ENCODE data around the gene SPG11.
"Not testable (repeated sequence)": the region's sequence is repeated elsewhere in the genome, so short reads cannot be mapped to it uniquely, and the experiment has no call there.

The SPG11 gene

GRCh38 chr15:44566155-44566540, 97.3 kb downstream of the SPG11 start:
- no peak overlapping the region for H3K4me3 ChIP-seq (ENCODE audit: low read depth, low read length)
- POLR2A ChIA-PET, result no interaction called here
- no peak for DNase-seq (ENCODE audit: low read depth, low spot score)
- TF ChIP-seq, protein P1, sequence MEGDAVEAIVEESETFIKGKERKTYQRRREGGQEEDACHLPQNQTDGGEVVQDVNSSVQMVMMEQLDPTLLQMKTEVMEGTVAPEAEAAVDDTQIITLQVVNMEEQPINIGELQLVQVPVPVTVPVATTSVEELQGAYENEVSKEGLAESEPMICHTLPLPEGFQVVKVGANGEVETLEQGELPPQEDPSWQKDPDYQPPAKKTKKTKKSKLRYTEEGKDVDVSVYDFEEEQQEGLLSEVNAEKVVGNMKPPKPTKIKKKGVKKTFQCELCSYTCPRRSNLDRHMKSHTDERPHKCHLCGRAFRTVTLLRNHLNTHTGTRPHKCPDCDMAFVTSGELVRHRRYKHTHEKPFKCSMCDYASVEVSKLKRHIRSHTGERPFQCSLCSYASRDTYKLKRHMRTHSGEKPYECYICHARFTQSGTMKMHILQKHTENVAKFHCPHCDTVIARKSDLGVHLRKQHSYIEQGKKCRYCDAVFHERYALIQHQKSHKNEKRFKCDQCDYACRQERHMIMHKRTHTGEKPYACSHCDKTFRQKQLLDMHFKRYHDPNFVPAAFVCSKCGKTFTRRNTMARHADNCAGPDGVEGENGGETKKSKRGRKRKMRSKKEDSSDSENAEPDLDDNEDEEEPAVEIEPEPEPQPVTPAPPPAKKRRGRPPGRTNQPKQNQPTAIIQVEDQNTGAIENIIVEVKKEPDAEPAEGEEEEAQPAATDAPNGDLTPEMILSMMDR (IDR thresholded peaks at IDR 0.05; ENCODE audit: insufficient read depth, low read length, missing control alignments), result no peak
- CTCF ChIA-PET, result no interaction called here

- POLR2A ChIA-PET, result no interaction called here
Observed at GRCh38 chr15:44565387-44566154, 97.9 kb downstream of the SPG11 start.

DNA sequence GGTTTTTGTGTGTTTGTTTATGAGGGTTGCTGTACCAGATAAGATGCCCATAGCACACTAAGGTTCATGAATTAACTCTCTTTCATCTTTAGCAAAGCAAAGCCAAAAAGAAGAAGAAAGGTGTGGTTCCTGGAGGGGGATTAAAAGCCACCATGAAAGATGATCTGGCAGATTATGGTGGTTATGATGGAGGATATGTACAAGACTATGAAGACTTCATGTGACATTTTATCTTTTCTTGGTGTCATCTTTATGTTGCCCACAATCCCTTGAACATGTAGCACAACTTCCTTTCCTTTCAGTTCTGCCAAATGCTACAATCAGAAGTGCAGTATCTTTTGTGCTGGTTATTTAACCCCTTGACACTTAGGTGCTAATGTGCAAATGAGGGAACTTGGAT, 102.5 kb downstream of the SPG11 start:
- H3K4me3 ChIP-seq (ENCODE audit: low read depth, low read length); DNase-seq (ENCODE audit: low read depth, low spot score); POLR2A ChIA-PET: not testable (repeated sequence)
- CTCF ChIA-PET, result interaction anchor here (1.7 to 2.1 kb wide), 3 partner anchors 15 to 18 kb away, joined by 5 to 14 read pairs (median 8); no protein-coding TSS in a partner anchor

More at GRCh38 chr15:44565387-44566154, 97.9 kb downstream of the SPG11 start:
- CTCF ChIA-PET, result no interaction called here
- TF ChIP-seq, protein P1 (IDR thresholded peaks at IDR 0.05; ENCODE audit: insufficient read depth, low read length, missing control alignments), result no peak
- no peak overlapping the region for H3K4me3 ChIP-seq (ENCODE audit: low read depth, low read length)
- DNase-seq (ENCODE audit: low read depth, low spot score), result no peak

- TF ChIP-seq, protein P1 (IDR thresholded peaks at IDR 0.05; ENCODE audit: insufficient read depth, low read length, missing control alignments), result no peak
- POLR2A ChIA-PET, result no interaction called here
- no peak overlapping the region for H3K4me3 ChIP-seq (ENCODE audit: low read depth, low read length)
- CTCF ChIA-PET, result interaction anchor here (1.3 to 3.8 kb wide), 2 partner anchors 9 to 683 kb away, joined by 3 to 21 read pairs; no protein-coding TSS in a partner anchor
- no peak for DNase-seq (ENCODE audit: low read depth, low spot score)
Observed at GRCh38 chr15:44554934-44555723, 108.3 kb downstream of the SPG11 start.

DNA sequence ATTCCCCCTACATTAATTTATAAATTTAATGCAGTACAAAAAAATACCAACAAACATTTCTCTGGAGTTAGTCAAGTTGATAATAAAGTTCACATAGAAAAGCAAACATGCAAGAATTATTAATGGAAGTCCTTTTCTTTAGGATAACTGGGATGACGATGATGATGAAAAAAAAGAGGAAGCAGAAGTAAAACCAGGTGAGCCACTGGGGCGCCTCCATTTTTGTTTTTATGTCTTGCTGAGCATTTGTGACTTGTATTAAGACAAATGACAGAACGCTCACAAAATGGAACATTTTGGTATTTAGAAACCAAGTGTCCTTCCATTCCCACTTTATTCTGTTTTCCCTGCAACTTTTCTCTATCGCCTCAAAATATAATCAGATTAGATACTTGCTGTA, 112.7 kb downstream of the SPG11 start:
- no peak for DNase-seq (ENCODE audit: low read depth, low spot score)
- CTCF ChIA-PET, result interaction anchor here (0.9 to 2.5 kb wide), 7 partner anchors 8 to 234 kb away, joined by 4 to 8 read pairs (median 8); no protein-coding TSS in a partner anchor
- no peak overlapping the region for H3K4me3 ChIP-seq (ENCODE audit: low read depth, low read length)
- TF ChIP-seq, protein P1 (IDR thresholded peaks at IDR 0.05; ENCODE audit: insufficient read depth, low read length, missing control alignments), result no peak
- POLR2A ChIA-PET, result no interaction called here

DNA sequence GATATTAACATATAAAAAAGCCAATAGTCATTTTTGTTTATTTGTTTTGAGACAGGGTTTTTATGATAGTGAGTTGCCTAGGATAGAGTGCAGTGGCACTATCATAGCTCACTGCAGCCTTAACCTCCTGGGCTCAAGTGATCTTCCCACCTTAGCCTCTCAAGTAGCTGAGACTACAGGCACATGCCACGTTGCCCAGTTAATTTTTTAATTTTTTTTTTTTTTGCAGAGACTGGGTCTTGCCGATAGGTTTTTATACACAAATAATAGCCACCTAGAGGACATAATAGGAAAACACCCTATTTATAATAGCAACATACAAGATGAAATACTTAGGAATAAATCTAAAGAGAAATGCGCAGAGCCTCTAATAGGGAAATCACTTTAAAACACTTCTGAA, 113.2 kb downstream of the SPG11 start:
- no peak overlapping the region for H3K4me3 ChIP-seq (ENCODE audit: low read depth, low read length)
- DNase-seq (ENCODE audit: low read depth, low spot score), result no peak
- POLR2A ChIA-PET, result no interaction called here
- CTCF ChIA-PET, result interaction anchor here (0.6 to 2.5 kb wide), 9 partner anchors 8 to 706 kb away, joined by 3 to 8 read pairs (median 5); no protein-coding TSS in a partner anchor
- TF ChIP-seq, protein P1 (IDR thresholded peaks at IDR 0.05; ENCODE audit: insufficient read depth, low read length, missing control alignments), result no peak

- DNase-seq (ENCODE audit: low read depth, low spot score); H3K4me3 ChIP-seq (ENCODE audit: low read depth, low read length); POLR2A ChIA-PET: not testable (repeated sequence)
- CTCF ChIA-PET, result interaction anchor here (1.2 to 1.7 kb wide), 3 partner anchors 11 to 677 kb away, joined by 4 to 8 read pairs (median 4); no protein-coding TSS in a partner anchor
Observed at GRCh38 chr15:44549152-44549551, 114.3 kb downstream of the SPG11 start.

All from AG04449 (cell line).